ENCODE measurements around the gene ANTXR1.
"Not testable (repeated sequence)": the region's sequence is repeated elsewhere in the genome, so short reads cannot be mapped to it uniquely, and the experiment has no call there.

The ANTXR1 gene

DNA sequence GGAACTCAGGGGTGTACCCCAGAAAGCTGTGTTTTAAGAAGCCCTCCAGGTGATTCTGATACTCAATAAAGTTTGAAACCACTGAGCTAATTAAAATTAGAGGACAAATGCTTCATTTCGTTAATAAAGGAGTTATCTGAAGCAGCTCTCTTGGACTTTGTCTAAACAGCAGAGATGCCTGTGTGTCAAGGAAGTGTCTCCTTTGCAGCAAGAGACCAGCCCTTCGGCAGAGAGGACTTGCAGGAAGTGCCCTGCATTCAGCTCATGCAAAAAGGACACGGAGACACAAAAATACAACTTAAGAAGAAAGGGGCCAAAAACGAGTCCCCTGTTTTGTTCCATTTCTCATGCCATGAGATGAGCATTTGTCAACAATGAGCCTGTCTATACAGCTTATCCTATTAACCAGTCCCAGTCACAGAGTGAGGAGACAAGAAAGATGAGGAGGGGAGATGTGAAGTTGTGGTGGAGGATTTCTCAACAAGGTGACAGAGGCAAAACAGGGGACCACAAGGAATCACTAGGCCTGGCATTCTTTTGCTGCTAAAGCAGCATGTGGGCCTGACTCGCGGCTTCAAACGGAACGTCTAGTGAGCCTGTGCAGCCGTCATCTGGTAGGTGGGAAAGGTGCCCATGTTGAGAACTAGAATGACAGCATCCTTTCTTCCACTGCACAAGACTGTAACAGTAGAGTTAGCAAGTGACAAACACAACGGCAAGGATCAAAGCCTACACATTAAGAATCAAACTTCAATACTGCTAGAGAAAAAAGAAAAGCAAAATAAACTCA is 152.3 kb downstream of the ANTXR1 start:
- no peak for DNase-seq (ENCODE audit: low spot score)

DNA sequence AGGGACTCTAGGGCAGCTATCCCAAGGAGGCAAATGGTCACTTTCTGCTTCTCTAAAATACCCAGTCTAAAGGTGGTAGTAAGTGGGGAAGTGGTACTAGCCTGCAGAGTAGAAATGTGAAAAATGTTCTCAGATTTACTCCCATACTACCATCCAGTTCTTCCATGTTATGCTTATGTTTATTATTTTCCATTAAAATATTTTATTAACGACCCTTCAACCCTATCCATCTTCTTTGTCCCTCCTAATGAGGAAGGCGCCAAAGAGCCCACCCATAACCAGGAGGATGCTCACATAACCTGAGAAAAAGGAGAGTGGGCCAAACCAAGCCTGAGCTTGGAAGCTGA is 153.5 kb downstream of the ANTXR1 start:
- DNase-seq (ENCODE audit: low spot score): no peak

DNA sequence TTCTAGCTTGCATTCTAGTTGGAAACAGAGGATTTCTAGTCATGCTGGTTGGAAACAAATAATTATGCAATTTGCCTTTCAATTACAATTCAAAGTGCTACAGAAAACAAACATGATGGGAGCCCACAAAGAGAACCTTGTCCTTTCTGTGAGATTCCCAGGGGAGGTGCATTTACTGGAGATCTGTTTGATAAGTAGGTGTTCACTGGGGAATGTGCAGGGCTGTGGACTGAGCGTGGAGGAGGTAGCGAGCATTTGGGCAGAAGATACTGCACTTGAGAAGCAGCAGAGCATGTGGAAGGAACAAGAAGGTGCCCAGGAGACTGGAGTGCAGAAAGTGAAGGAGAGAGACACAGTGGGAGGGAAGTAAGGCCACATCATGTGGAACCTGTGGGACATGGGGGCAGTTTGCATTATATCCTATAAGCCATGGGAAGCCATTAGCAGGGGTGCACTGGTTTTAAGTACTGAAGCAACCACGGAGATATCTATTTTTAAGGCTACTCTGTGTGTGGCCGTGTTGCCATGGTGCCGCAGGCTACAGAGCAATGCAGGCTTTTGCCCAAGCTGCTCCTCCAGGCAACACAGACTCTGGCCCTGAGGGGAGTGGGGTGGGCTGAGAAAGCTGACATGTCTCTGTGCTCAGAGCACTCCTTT is 154.0 kb downstream of the ANTXR1 start:
- no peak for DNase-seq (ENCODE audit: low spot score)

DNA sequence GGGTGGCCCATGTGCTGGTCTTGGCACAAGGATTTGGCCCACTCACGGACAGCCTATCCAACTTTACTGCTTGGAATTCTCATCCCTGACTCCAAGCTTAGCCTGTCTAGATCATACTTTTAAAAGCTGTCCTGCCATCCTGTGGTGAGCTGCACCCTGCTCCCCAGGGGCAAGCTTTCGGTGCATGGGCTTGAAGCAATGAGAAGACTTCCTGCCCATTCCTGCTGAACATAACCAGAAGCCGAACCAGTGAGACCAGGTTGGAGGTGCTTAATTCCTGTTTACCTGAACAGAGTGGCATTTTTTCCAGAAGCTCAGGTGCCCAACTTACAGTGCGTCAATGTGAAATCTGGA is 154.5 kb downstream of the ANTXR1 start:
- no peak for DNase-seq (ENCODE audit: low spot score)

GRCh38 chr2:69168144-69168813 is 155.3 kb downstream of the ANTXR1 start:
- no peak for DNase-seq (ENCODE audit: low spot score)

DNA sequence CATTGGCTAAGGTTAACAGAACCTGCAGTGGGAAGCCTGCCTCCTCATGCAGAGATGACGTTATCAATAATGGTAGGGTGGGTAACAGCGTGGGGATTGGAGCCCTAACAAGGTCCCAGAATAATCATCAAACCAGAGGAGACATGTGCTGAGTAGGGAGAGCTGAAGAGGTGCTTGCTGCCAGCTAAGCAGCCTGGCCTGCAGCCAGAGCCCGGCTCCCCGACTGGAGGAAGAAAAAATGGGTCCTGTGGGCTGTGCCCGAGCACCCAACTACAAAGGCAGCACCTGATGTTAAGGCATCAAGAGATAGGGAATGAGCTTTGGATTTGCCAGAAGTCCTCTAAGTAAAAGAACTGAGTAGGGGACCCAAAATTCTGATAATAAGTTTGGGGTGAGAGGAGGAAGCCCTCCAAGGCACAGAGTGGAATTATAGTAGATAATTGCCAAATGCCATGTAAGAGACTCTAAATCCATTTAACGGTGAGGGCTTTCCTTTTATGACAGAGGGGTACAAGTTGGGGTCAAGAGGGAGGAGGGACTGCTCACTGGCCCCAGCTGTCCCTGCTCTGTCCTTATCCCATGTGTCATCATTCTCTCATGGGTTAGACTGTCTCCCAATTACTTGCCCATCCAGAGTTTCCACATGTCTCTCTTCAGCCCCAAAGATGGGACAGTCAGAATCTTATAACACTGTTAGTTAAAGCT is 156.1 kb downstream of the ANTXR1 start:
- DNase-seq (ENCODE audit: low spot score): no peak

DNA sequence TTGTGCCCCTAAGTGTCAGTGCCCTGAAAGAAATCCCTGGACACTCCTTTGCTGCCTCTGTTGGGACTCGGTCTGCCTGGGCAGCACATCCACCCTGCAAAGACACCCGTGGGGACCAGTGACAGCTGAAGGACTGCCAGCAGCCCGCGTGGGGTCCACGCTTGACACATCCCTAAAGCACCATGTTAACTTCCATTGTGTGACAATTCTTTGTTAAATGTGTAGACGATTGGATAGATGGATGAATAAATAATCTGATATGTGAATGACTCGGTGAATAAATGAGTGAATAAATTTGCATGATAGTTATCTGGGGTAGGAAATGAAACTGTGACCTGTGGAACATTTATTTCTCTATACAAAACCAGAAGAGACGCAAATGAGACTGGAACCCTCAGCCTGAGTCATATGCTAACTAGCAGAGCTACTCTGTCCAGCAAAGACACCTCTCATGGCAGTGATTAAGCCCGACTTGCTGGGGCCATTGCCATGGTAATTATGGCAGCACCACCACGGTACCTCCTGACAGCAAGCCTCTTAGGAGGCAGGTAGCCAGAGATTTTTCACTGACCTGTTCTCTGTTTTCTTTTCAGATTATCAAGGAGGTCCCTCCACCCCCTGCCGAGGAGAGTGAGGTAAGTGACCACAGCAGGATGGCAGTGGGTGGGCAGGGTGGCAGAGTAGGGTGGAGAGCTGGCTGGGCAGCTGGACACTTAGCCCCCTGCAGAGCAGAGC is 156.8 kb downstream of the ANTXR1 start:
- DNase-seq (ENCODE audit: low spot score): no peak

- no peak for DNase-seq (ENCODE audit: low spot score)
These were observed 157.7 kb downstream of the ANTXR1 start for GRCh38 chr2:69170661-69171060.

GRCh38 chr2:69171116-69171896 is 158.3 kb downstream of the ANTXR1 start:
- no peak for DNase-seq (ENCODE audit: low spot score)

GRCh38 chr2:69171897-69172525 is 159.0 kb downstream of the ANTXR1 start:
- no peak for DNase-seq (ENCODE audit: low spot score)

DNA sequence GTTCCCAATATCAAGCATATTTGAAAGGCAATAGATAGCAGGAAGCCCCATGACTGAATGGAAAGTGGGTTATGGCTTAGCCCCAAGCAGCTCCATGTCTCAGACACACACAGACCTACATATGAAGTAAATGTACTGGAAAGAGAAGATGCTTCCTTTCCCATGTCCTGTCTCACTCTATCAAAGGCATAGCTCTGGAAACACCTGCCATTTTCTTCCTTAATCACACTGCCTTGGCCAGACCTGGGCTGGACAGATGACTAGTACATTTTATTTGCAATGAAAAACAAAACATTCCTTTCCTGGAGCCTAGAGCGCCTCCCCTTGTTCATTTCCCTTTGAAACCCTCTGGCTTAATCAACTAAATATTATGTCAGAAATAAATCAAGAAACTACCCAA is 160.7 kb downstream of the ANTXR1 start:
- no peak for DNase-seq (ENCODE audit: low spot score)

DNA sequence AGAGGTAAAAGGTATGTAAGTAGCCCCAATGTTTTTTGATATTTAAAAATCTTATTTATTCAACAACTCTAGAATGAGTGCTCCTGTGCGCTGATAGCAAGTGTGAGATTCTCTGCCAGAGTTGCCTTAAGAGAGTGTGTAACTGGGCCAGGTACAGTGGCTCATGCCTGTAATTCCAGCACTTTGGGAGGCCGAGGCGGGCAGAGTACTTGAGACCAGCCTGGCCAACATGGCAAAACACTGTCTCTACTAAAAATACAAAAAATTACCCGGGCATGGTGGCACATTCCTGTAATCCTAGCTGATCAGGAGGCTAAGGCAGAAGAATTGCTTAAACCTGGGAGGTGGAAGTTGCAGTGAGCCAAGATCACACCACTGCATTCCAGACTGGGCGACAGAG is 161.2 kb downstream of the ANTXR1 start:
- not testable (repeated sequence) for DNase-seq (ENCODE audit: low spot score)

DNA sequence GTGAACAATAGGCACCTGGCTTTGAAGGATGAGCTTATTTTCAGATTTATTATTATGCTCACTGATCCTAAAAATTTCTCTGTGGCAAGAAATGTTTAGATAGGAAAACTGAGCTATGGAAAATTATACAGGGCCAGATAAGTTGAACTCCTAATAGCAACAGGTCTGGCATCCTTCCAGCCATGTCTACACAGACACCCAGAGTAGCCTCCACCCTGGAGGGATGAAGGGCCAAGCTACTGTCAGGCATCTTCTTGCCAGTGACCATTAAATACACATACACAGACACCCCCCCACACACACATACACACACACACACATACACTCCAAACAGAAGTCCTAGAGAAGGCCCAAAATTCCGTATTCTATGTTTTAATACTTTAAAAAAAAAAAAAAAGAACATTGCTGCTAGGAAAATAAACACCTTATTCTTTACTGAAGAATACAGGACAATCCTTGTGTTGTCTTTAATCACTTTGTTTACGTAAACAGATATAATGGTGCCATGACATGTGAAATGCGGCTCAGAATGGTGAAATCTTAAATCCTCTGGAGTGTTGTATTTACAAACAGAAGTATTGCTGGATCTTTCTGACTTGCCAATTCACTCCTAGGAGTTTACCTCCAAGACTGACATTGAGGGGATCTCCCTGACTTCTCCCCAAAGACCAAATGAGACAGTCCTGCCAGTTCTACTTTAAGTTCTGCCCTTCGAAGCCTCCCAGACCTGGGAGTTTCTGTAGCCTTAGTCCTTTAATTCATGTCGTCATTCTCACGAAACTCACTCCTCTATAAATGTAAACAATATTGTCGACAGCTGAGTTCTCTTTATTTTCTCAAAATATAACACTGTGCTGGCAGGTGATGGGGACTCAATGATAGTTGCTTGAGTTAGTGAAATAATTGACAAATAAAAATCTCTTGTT is 163.1 kb downstream of the ANTXR1 start:
- DNase-seq (ENCODE audit: low spot score): no peak

DNA sequence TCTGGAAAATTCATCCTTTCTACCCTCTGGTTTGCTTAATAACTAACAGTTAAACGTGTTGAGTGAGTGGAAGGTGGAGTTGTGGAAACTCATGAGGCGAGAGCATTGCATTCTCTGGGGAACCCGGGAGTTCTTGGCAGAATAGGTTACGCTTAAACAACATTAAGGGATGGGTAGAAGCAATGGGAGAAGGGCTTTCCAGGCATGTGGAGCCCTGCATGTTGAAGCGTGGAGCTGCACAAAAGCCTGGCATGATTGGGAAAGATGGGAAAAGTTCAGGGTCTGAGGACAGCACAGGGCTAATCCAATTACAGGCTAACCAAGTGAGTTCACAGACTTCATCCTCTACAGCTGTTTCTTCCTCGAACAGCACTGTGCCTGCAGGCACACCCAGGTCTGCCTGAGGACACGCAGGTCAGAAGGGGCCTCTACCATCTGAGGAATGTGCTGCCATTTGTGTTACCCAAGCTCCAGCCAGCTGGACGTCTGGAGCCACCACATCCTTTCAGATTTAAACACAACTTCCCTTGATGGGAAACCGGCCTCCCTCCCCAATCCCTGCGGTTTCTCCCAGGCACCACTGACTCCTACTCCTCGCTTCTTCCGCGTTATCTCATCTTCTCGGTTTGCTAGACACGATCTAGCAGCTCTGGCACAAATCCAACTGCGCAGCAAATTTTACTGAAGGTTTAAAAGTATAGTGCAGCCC is 164.2 kb downstream of the ANTXR1 start:
- DNase-seq (ENCODE audit: low spot score): no peak

DNA sequence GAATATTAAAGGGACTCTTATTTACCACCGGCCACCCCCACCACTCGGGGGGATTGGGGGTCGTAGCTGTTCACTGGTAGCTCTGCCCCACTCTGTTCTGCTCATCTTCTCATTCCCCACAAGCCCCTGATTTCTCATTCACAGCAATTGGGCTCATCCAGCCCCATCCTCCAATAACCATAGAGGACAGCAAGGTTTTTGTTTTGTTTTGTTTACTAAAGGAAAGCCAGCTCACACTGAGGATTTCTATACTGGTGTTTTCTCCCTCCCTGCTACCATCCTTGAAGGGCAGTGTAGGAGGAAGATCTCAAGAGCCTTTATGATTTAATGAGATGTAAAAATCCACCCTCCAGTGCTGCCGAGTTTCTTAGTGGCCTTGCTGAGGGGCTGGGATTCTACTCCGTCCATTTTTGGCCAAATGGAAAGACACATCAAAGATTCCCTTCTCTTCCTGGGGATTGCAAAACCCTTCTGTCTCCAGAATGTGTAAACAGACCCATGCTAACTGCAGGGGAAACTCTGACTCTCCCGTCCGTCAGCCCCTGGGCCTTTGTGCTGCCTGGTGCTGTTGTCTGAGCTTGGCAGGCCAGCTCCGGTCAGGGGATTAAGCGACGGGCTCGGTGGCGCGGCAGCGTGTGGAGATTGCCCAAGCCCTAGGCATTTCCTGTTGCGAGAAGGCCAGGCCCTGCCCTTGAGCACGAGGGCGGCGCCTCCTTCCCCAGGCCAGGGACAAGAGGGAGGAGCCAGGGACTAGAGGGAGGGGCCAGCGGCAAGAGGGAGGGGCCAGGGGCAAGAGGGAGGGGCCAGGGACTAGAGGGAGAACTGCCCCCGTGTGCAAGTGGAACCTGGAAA is 165.0 kb downstream of the ANTXR1 start:
- DNase-seq (ENCODE audit: low spot score): no peak

DNA sequence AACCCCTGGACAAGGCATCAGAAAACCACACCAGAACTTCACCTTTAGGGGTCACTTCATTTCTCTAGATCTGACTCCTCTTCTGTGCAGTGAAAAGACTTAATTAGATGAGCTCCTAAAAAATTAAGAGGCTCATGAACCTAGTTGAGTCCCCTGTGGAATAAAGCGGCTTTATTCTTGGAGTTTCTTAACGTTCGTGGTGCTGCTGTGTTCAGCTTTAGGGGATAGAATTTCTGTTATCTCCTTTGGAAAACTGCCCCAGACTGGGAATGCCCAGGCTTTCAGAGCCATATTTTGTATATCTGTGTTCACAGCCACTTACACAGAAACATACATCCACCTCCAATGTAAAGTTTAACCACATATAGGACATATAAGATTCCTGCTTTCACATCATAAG is 165.8 kb downstream of the ANTXR1 start:
- DNase-seq (ENCODE audit: low spot score): no peak

- no peak for DNase-seq (ENCODE audit: low spot score)
These were observed 167.2 kb downstream of the ANTXR1 start for GRCh38 chr2:69180227-69180626.

- DNase-seq (ENCODE audit: low spot score): no peak
These were observed 168.0 kb downstream of the ANTXR1 start for GRCh38 chr2:69180974-69181373.
